Nucleus accumbens (tissue), 56 donors: ENCODE results near the gene SPINK6.

ENCODE experiments used
- DNase-seq, 56 donors: peaks; one replicate each; lab custom pipeline; 2025; lab: John Stamatoyannopoulos, UW

The SPINK6 gene, protein sequence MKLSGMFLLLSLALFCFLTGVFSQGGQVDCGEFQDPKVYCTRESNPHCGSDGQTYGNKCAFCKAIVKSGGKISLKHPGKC

DNA sequence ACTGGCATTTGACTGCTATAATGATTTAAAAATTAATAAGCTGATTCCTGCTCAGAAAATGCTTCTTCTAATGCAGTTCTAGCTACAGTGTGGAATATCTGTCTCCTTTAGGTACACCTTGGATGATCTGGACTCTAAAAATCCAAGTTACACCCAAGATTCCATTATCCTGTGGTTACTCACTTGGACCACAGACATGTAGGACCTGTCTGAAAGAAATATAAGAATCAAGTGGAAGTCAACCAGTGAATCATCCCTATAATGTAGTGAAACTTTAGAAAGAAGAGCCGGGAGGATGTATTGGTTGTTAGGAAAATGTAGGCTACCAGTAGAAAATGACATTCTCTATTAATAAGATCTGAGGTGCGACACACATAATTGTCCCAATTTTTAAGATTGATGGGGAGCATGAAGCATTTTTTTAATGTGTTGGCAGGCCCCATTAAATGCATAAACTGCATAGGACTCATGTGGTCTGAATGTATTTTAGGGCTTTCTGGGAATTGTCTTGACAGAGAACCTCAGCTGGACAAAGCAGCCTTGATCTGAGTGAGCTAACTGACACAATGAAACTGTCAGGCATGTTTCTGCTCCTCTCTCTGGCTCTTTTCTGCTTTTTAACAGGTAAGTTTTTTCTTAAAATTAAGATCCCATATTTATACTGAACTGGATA lies at the start of gene SPINK6:
Gene SPINK6 (plus strand): TSS at position 512 of the 673 bp plus-strand sequence. CDS start 55 bp downstream, at position 567.
- no peak for DNase-seq

DNA sequence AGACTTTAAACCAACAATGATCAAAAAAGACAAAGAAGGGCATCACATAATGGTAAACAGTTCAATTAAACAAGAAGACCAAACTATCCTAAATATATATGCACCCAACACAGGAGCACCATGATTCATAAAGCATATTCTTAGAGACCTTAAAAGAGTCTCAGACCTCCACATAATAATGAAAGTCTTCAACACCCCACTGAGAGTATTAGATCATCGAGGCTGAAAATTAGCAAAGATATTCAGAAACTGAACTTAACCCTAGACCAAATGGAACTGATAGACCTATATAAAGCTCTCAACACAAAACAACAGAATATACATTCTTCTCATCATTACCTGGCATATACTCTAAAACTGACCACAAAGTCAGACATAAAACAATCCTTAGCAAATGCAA lies 46.2 kb upstream of the SPINK6 start:
- DNase-seq: no peak

DNA sequence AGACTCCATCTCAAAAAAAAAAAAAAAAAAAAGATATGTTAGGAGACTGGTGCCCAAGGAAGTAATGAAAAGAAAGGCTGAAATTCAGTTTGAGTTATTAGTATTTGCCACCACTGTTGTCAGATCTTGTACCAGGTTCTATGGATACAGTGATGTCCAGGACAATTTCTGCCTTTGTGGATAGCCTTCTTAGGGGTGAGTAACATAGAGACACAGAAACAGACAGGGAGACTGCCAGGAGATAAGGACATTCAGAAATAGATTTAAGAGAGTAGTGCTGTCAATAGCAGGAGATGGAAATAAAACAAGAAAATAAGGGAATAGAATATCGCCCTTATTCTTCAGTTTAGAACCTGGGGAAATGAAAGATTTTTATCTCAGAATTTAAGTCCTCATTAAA lies 40.8 kb upstream of the SPINK6 start:
- no peak for DNase-seq

DNA sequence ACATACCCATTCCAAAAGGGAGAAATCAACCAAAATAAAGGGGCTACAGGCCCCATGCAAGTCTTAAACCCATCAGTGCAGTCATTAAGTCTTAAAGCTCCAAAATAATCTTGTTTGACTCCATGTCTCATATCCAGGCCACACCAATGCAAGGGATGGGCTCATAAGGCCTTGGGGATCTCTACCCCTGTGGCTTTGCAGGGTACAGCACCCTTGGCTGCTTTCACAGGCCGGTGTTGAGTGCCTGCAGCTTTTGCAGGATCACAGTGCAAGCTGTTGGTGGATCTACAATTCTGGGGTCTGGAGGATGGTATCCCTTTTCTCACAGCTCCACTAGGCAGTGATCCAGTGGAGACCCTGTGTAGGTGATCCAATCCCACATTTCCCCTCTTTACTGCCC lies 39.5 kb upstream of the SPINK6 start:
- no peak for DNase-seq

DNA sequence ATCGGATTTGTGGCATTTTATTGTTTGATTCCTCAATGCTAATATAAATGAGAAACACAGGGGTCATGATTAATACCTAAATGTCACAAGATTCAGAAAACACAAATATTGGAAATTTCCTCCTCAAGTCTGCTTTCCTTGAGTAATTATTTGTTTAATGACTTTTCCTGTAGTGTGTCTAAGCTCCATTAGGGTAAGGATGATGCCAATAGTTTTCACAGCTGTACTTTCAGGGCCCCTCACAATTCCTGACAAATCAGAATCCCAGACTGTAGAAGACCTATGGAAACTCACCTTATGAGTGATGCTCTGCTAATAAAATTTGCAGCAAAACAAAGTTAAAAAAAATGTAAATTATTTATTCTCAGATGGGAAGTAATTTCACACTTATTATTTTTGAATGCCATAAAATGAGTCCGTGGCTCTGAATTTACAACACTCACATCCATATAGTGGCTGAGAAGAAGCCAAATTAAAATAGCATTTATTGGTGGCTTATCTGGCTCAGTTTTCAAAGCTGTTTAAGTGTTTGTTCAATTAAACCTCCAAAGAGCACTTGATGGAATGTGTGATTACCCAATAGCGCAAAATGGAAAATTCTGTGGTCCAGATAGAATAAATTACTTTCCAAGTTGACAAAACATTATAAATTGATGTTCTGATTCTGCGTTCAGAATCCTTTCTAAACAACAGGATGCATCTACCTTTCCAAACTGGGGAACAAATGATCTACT lies 36.1 kb upstream of the SPINK6 start:
- no peak for DNase-seq

DNA sequence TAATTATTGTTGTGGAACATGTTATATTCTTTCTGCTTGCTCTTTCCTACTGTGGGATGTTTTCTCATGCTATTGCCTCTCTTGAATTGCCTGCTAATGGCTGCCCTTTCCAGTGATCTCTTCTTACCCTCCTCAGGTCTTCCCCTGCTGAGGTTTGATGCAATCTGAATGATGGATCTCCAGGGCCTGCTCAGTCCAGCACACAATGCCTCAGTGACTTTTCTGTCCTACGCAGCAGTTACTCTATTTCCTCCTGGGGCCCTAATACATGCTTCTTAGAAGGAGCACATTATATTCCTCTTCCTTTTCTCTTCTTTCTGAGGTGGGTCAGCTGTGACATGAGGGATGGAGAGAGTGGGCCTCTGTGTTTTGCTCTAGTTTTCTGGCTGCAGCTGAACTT lies 34.6 kb upstream of the SPINK6 start, which contains the start of gene SPINK14:
Gene SPINK14 (plus strand): TSS at position 301 of the 400 bp plus-strand sequence. CDS start 1,187 bp downstream, outside the sequence.
- no peak for DNase-seq

DNA sequence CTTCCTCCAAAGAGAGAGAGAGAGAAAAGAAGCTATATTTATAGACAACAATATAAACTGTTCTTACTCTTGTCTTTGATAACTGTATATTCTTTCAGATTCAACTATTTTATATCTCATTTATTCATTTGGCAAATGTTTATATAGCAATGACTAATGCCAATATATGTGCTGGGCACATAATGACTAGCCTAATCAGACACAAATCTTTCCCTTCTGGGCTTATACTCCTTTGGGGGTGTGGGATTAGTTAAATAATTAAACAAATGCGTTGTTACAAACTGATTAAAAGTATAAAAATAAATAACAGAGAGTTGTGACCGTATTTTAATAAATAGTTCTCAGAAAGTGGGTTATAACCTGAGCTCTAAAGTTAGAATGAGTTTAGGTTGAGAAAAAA lies 30.5 kb upstream of the SPINK6 start:
- DNase-seq: no peak

DNA sequence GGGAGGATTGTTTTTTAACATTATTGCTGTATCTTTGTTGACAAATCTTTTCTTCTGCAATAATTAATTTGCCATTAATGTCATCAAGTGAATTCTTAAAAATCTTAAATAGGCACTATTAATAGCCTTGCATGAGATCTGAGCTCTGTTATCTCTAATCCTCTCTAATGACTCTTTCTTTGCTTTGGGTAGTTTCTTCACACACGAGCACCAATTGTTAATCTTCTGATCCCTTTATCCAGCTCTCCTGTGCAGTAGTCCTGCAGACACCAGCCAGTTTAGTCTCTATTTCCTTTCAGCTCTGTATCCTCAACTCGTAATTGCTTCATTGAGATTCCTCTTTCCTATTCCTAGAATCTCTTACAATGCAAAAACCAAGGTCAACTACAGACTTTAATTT lies 26.4 kb upstream of the SPINK6 start:
- DNase-seq: no peak

DNA sequence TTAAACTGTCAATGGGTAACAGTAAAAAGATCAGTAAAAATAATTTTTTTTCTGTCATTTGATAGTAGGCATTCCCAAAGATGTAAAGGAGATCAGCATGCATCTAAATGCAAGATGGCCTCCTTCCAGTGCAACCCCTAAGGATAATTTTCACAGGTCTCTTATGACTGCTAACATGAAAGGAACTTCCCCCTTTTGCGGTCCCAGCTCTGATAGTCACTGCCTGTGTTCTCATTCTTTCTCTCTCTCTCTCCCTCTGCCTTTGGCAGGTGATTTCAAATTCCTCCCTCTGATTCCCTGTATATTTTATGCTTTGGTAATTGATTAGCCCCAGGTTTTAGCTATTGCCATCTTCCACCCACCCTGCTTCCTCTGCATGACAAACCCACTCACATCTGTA lies 25.6 kb upstream of the SPINK6 start:
- no peak for DNase-seq

DNA sequence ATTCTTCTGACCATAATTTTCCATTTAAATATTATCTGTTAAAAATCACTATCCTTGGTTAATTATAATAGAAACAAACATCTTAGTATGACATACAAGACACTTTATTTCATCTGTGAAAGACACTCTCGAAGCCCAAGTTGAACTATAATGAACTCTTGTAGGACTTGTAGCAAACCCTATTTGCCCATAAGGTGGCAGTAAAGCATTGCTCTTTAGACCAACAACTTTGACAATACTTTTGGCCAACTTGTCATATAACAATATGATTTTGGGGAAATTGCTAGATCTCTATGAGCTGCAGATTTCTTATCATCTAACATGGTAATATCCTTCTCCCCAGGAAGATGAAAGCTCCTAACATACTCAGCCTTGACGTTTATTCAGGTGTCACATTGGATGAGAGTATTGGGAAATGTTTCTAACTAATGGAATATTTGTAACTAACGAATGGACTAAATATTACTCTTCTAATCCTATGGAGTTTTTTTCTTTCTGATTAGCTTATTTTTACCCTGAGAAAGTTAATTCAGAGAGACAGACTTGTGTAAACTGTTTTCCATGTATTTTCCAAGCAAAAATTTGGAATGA lies 23.5 kb upstream of the SPINK6 start:
- DNase-seq: peak in 2 of 56 donors; percentile 1 to 2

DNA sequence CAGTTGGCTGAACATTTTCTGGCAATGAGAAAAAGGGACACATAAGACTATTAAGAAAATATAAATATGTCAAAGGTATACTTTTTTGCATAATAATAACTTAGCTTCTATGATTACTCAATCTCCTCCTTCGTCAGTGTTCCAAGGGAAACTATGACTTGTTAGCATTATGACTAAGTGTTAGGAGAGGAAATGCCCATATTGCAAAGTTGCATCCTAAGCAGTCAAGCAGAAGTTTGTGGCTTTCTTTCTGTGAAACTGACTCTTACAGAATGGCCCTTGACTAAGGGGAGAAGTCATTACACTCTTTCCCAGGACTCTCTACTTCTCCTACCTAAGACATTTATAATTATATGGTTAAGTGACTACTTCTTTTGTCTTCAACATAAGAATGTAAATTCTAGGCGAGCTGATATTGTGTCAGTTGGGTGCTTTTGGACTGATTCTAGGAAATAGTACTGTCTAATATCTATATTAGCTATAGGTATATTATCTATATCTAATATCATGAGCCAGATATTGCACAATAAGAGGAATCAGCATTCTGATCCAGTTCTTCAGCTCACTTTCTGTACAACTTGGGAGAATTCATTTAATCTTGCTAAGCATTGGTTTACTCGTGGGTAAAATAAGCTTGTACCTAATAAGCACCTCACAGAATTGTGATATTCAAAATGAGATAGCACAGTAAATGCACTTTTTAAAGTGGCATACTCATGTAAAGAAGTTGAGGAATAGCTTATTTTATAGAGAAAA lies 16.4 kb upstream of the SPINK6 start:
- no peak for DNase-seq

DNA sequence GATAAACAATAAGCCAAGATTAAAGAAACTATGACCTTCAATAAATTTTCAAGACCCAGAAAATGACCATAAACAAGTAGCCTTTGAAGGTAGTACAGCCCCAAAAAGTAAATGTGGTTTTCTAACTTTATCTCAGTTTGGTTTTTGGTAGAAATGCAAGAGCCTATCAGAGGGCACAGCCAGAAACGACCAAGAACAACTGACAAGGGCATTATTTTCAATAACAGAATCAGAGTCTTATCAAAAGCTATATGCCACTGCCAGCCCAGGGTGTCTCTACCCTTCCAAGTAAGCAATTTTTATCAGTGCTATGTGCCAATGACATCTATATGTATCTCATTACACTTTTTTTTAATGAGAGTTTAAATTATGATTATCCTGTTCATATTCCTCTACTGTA lies 11.8 kb upstream of the SPINK6 start:
- no peak for DNase-seq

DNA sequence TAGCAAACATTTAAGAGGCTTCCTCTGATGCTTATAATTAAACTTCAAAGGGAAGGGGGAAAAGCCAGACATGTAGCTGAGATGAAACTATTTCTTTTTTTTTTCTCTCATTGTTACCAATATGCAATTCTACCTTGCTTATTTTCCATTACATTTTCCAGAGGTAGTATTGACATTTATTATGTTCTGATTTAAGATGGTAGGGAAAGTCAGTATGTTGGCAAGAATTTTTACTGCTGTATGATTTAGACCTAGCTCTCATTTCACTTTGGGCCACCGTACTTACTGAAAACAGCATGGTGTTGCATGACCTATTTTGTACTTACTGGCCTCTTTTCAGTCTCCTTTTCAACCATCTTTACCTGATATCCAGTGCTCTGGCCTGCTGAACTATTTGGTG lies 9.6 kb upstream of the SPINK6 start:
- DNase-seq: no peak

DNA sequence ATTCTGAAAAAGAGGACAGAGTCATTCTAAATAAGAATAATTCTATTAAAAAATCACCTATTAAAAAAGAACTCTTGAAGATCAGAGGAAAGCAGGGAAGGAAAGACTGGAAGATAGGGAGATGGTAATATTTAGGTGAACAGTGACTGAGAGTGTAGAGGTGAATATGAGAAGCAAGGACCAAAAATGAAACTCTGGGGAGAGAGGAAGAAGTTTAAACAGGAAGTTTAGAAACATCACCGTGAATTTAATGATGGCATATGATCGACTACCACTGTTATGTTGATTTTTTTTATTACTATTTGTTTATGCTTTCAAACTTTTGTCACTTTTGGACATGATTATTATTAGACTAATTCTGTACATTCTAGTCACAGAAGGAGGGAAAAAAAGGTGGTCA lies 1.7 kb upstream of the SPINK6 start:
- DNase-seq: no peak

DNA sequence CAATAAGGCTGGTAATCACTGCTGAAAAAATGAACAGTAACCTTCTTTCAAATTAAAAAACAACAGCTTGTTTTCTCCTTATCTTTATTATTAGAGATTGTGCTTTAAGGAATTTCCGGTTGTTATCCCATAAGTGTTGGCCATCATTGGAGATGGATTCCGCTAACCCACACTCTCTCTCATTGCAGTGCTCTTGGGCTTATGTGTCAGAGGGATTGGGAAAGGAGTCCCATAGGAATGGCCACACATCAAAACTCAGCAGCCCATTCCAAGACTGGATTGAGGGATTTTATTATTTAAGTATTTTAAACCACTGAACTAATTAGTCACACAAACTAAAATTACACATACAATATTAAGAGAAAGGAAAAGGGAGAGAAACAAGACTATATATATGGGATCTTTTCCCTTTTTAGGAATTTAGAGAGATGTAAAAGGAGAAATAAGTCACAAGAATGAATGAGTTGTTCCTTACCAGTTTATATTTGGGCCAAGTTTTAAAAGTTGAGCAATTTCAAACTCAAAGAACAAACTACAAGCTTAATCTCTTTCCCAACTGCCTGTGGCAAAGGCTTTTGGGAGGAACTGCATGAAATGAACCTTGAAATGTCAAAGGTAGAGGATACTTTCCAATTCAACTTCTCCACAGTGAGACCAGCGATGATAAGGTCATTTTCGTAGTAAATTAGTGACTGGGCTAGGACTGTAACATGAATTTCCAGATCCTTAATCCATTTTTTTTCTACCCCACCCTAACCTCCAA lies 2.4 kb downstream of the SPINK6 start:
- no peak for DNase-seq

DNA sequence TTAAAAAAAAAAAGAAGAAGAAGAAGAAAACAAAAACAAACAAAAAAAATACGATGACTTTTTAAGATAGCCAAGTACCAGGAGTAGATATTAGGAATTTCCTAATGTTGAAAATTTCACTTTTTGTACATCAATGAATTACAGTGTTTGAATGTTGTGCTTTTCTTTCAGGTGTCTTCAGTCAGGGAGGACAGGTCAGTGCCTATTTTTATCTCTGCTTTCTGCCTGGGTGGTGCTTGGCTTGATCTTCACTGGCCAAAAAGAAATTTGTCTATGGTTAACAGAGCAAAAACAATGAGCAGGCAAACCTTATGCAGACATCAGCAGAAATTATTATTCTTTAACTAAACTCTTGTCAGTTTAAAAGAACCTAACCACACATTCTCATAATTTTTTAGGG lies 3.0 kb downstream of the SPINK6 start:
- no peak for DNase-seq

DNA sequence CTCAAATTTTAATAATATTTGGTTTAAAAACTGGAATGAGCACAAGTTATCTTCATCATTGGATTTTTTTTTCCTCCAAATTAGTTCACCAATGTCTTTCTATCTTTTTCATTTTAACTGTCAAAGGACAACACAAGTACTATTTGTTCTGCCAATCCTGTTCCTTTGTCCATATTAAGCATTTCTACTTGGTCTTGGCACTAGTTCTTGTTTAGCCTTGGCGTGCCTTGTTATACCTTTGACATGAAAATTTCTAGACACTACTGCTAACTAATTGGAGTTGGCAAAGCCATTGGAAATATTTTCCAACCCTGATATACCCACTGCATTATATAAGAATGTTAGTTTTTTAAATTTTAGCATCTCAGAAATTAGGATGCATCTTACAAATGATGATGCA lies 3.8 kb downstream of the SPINK6 start:
- no peak for DNase-seq

DNA sequence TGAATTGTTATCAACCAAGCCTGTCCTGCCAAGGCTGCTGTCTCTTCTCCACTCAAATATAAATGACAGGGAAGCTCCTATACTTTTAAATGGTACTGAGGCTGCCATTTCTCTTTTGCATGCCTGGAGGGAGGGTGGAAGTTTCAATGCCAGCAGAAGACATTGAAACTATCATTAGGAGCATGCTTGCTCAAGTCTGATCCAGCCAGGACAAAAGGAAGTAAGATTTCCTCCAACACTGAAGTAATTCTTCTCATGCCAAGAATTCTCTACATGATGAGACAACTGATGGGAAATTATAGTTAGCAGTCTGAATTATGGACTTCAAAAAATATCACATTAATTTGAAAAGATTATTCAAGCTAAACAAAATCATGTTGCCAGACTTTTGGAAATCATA lies 5.4 kb downstream of the SPINK6 start:
- DNase-seq: no peak

DNA sequence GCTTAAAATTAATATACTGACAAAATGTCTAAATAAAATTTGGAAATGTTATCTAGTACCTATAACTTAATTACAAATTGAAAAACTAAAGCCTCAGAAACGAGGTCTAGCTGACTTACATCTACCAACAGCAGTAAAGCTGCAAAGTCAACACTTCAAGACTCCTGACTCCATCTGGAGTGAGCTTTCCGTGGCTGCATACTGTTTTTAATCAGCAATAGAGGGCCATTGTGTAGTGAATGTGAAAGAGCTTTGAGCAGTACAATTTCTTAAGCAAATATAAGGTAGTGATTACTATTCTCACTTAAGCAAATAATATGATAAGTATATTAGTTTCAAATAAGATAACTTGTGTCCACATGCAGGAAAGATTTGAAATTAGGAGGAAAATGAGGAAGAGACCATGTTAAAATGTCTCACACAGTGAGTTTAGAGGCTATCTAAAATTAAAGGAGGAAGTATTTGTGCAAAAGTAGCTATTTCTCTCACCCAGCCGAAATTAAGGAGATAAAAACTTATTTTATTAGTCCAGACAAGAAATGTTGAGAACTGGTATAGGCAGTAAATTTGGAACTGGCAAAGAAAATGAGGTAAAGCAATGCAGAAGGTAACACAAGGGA lies 6.4 kb downstream of the SPINK6 start:
- no peak for DNase-seq
